H4 (cell line): ENCODE measurements around the gene PBXIP1. TPM values are rescaled to one million over a fixed set of nuclear protein-coding genes. Genes with fewer than 3 reads are reported as not detected.
A peak's percentile ranks its signal among the peaks of the same experiment; 100 is the strongest.

Experiments
- DNase-seq: peaks from one replicate; pipeline ENCODE4 v3.0.0-alpha.2; 2015; ENCODE audit warnings: low spot score
- total RNA-seq: library from RNA; depleted of rRNA; stranded (reverse); fragments of >200 nt; shearing (Covaris generic); gene quantifications from 2 replicates; pipeline ENCODE4 v1.2.3, GENCODE V29; 2014; rRNA removed

The PBXIP1 gene
- total RNA-seq: 22.8 and 31.2 TPM in 2 replicates

DNA sequence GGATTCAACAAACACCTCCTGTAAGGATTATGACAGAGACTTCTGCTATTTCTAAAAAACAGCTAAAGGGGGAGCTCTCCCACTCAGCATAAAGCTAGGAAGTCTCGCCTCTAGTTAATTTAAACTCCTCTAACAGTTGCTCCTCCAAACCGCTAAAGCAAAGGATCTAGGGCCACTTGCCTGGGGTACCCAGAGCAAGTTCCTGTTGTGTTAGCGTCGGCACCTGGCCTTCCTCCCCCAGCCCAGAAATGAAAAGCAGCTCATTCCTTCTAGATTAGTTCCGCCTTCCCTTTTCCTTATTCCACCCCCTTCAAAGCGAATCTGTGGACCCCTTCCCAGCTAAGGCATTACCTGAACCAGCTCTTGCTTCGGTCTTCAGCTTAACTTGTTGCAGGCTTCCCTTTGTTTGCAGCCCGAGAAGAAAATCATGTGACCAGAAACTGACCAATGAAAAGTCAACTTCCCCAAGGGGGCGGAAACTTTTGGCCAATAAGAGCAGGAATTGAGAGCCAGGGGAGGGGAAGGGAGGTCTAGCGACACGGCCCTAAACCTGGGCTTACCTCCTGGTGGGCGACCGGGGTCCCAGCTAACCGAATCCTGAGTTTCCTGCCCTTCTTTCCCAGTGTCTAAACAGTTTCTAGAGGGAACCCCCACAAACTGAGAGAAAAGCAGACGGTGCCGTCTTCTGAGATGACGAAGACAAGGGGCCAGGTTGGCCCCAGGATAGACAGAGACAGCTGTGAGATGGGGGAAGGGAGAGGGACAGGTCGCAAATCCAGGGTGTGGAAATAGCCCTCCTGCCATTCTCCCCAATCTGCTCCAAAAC, at the start of gene PBXIP1:
TSS of gene PBXIP1 (minus strand) at position 382 of the 826 bp plus-strand sequence. CDS start 2,378 bp downstream, outside the sequence.
- DNase-seq: peak; percentile 80

DNA sequence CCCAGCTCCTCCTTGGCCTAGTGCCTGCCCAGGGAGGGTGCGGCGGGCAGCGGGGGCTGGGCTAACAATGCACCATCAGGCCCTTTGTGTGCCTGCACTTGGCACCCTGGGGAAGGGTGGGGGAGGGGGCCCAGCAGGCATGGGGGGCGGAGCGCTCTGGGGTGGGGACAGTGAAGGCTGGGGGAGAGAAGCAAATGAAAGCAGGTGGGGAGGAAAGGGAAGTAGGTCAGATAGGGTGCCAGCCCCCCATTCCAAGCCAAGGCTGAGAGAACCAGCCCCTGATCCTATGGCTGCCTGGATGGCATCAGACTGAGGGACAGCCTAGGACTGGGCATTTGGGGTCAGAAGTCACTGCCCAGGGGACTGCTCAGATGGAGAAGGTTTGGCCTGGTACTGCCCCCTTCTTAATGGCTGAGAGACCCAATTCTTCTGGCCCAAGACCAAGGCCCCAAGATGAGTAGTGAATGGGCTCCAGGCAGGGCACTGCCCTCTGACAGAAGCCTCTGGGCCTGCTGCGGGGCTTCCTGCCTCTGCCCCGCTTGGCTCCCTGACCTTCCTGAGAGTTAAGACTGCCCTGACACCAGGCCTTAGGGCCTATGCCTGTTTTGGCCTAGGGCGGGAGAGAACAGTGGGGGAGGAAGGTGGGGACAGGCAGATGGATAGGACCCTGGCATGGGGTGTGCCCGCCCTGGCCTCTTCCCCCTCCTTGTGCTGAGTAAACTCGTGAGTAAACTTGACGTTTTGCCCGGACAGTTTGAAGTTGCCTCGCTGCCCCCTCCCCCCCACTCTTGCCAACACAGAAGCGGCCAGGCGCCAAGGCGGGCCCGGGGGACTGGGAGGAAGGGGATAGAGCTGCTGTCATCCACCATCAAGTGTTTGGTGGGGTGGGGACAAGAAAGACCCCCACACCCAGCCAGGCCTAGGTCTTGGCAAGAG, 49.4 kb upstream of the PBXIP1 start:
- DNase-seq: peak; percentile 49

GRCh38 chr1:155004352-155005075, 48.6 kb upstream of the PBXIP1 start:
- DNase-seq: no peak

- DNase-seq: peak; percentile 64
Measured at GRCh38 chr1:155003766-155004351, 48.0 kb upstream of the PBXIP1 start.

- DNase-seq: no peak
Measured at GRCh38 chr1:155003227-155003765, 47.4 kb upstream of the PBXIP1 start.

DNA sequence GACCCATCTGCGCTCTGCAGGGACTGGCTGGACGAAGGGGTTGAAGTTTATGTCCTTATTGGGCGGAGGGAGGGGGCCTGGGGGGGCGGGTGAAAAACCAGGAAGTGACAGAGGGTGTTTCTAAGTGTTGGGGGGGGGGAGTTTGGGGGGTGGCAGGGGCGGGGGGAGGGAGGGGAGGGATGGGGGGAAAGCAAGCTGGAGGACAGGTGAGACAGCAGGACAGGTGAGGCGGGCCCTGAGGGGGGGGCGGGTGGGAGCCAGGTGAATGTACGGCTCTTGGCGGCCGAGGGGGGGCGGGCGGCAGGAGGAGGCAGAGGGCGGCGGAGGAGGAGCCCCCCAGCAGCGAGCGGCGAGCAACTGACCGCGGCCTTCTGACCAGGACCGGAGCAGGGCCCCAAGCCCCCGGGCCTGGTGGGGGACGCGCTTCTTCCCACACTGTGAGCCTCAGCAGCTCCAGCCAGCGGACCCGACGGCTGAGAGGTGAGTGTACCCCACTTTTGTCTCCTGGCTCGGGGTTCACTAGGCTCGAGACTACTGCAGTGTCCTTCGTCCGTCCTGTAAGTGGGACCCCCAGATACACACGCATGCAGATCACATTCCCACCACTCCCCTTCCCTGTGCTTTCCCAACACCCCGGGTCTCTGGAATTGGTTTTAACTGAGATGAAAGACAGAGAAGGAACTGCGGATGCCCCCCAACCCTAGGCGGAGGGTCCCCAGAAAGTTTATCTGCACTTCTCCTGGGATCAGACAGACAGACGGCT, 46.7 kb upstream of the PBXIP1 start, which contains the start of gene ZBTB7B:
TSS of gene ZBTB7B (plus strand) at position 339 of the 763 bp plus-strand sequence. CDS start 11,859 bp downstream, outside the sequence.
- DNase-seq: no peak

GRCh38 chr1:155001675-155002463, 46.0 kb upstream of the PBXIP1 start:
- DNase-seq: peak; percentile 99

DNA sequence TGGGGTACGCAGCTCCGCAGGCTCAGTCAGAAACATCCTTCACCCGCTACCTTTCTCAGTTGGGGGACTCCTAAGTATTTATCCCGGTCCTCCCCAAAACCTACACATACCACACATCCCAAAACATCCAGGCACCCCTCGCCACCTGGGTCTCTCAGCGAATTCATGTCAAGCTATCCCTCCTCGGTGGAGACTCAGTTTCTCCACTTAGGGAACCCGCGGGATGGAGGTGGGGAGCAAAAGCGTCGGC, 45.5 kb upstream of the PBXIP1 start:
- no peak for DNase-seq

- DNase-seq: peak; percentile 79
Measured at GRCh38 chr1:155000726-155001424, 45.0 kb upstream of the PBXIP1 start.

GRCh38 chr1:155000411-155000725, 44.5 kb upstream of the PBXIP1 start:
- DNase-seq: no peak

- no peak for DNase-seq
Measured at GRCh38 chr1:154999571-155000410, 43.9 kb upstream of the PBXIP1 start.

- no peak for DNase-seq
Measured at GRCh38 chr1:154998818-154999570, 43.1 kb upstream of the PBXIP1 start.

GRCh38 chr1:154998201-154998780, 42.4 kb upstream of the PBXIP1 start:
- no peak for DNase-seq

DNA sequence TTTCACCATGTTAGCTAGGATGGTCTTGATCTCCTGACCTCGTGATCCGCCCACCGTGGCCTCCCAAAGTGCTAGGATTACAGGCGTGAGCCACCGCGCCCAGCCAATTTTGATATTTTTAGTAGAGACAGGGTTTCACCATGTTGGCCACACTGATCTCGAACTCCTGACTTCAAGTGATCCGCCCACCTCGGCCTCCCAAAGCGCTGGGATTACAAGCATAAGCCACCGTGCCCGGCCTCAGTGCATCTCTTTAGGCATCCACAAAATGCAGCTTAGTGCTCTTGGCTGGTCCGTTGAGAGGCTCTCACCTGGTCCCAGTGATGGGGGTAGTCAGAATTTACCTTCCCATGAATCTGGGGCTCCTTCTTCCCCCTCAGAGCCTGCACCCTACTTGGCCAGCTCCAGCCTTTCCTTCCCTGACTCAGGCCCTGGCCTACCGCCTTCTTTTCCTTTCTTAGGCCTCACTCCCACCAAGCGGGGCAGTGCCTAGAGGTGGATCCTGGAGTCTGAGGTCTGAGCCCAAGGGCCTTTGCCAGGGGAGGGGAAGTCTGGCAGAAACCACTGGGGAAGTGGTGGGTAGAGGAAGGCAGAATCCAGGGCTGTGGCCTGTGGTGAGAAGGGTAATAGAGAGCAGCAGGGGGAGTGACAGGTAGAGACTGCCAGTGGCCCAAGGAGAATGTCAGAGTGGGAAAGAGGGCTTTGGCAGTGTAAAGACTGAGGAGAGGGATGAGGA, 41.2 kb upstream of the PBXIP1 start:
- DNase-seq: no peak

GRCh38 chr1:154995301-154995983, 39.5 kb upstream of the PBXIP1 start:
- peak; percentile 81 for DNase-seq

- no peak for DNase-seq
Measured at GRCh38 chr1:154994591-154994990, 38.7 kb upstream of the PBXIP1 start.
